Spleen (tissue), 11 donors: ENCODE measurements around the gene PRR33. TPM values are rescaled to one million over a fixed set of nuclear protein-coding genes. Genes with fewer than 3 reads are reported as not detected.

Source experiments
- DNase-seq: peaks from one replicate; pipeline ENCODE4 v3.0.0-alpha.2; 2020
- H3K27ac ChIP-seq, 8 donors: fragments of 200-600 bp; sonication (generic) in 7 of 8; 1 replicate in 4 of 8; 2 replicates in 4 of 8; pipeline versions ENCODE4 v1.5.0 to v1.8.0; 2016 to 2021; ENCODE audit warnings: inconsistent platforms in 4 of 8, mild to moderate bottlenecking in 4 of 8, moderate library complexity in 1 of 8
- H3K27me3 ChIP-seq, 7 donors: fragments of 200-600 bp; sonication (generic) in 6 of 7; replicated peaks in 1 of 7; 1 replicate in 4 of 7; 2 replicates in 3 of 7; pipeline versions ENCODE4 v1.5.0 to v1.8.0; 2016 to 2021; ENCODE audit warnings: inconsistent platforms in 3 of 7, mild to moderate bottlenecking in 1 of 7
- H3K36me3 ChIP-seq, 6 donors: fragments of 200-600 bp; sonication (generic) in 5 of 6; 1 replicate in 4 of 6; 2 replicates in 2 of 6; pipeline versions ENCODE4 v1.5.0 to v1.8.0; 2016 to 2021; ENCODE audit warnings: inconsistent platforms in 2 of 6
- H3K4me1 ChIP-seq, 6 donors: fragments of 200-600 bp; sonication (generic) in 5 of 6; 1 replicate in 3 of 6; 2 replicates in 3 of 6; pipeline versions ENCODE4 v1.5.0 to v1.8.0; 2016 to 2021; ENCODE audit warnings: inconsistent platforms in 3 of 6
- H3K4me3 ChIP-seq, 8 donors: fragments of 200-600 bp; sonication (generic) in 7 of 8; 1 replicate in 4 of 8; 2 replicates in 4 of 8; pipeline versions ENCODE4 v1.5.0 to v1.8.0; 2016 to 2021; ENCODE audit warnings: inconsistent platforms in 4 of 8, mild to moderate bottlenecking in 4 of 8, moderate library complexity in 2 of 8
- H3K9me3 ChIP-seq, 8 donors: fragments of 200-600 bp; sonication (generic) in 7 of 8; 1 replicate in 4 of 8; 2 replicates in 4 of 8; pipeline versions ENCODE4 v1.5.0 to v1.8.0; 2016 to 2021; ENCODE audit warnings: inconsistent platforms in 4 of 8
- CTCF ChIP-seq, 11 experiments: fragments of 200-600 bp in 7 of 11; fragments of 450-650 bp in 4 of 11; sonication (generic) in 4 of 11; IDR thresholded peaks in 8 of 11; conservative IDR thresholded peaks in 3 of 11; 1 replicate in 7 of 11; 2 replicates in 4 of 11; pipeline versions ENCODE4 v1.4.0 to v1.8.0; 2016 to 2021; ENCODE audit warnings: antibody characterized with exemption in 11 of 11, inconsistent platforms in 4 of 11, mild to moderate bottlenecking in 1 of 11
- POLR2A ChIP-seq, 3 donors: fragments of 450-650 bp; IDR thresholded peaks; one replicate each; pipeline ENCODE4 v1.5.1; 2017; ENCODE audit warnings: antibody characterized with exemption in 3 of 3, mild to moderate bottlenecking in 1 of 3
- POLR2AphosphoS5 ChIP-seq, 3 donors: sonication (generic); formaldehyde crosslinking; IDR thresholded peaks; one replicate each; pipeline ENCODE4 v1.5.1; 2017; ENCODE audit warnings: antibody characterized with exemption in 3 of 3
- WGBS, 5 donors: extraction: QIAGEN DNeasy Blood & Tissue Kit in 3 of 5; methylation state at CpG; one replicate each; pipeline versions ENCODE4 v1.1.5 to v1.1.7; 2013 to 2018; 5-methylcytosine and 5-hydroxymethylcytosine counted together
- intact Hi-C: fragments of 100-400 bp; cut with DNase I; formaldehyde crosslinking; loops from one replicate; pipeline ENCODE4 v1.15.0; 2023; ENCODE audit warnings: low total_unique reads
- polyA plus RNA-seq, 3 donors: library from polyadenylated mRNA; stranded (reverse); fragments of 200-250 nt; gene quantifications; one replicate each; pipeline ENCODE4 v1.2.1, GENCODE V29; 2013
- total RNA-seq, 7 donors: library from RNA; depleted of rRNA in 3 of 7; stranded (reverse); fragments of >200 nt in 3 of 7; fragmentation: NEBNext Ultra II Directional in 4 of 7; extraction: Animal tissue kit (Norgen Biotek cat#: 25700) in 4 of 7; gene quantifications; one replicate each; pipeline versions ENCODE4 v1.1.0 to v1.2.1, GENCODE V29; 2016 to 2021
- donor health status: healthy with polysubstance abuse.
- donor health status: DM: no; HTN: no; CAD: no; lungs with moderate emphysema.
- donor health status: DM: no; HTN: no; CAD: no.
- donor health status: Bipolar disorder and iron deficiency.
- donor health status: healthy.
- donor health status: DM: no; HTN: no; CAD: no.
- donor health status: DM: yes; HTN: yes; CAD: no.

The PRR33 gene
- total and polyA plus RNA-seq, 10 donors, result 0.03 to 0.64 (median 0.20) TPM; not detected in 7

DNA sequence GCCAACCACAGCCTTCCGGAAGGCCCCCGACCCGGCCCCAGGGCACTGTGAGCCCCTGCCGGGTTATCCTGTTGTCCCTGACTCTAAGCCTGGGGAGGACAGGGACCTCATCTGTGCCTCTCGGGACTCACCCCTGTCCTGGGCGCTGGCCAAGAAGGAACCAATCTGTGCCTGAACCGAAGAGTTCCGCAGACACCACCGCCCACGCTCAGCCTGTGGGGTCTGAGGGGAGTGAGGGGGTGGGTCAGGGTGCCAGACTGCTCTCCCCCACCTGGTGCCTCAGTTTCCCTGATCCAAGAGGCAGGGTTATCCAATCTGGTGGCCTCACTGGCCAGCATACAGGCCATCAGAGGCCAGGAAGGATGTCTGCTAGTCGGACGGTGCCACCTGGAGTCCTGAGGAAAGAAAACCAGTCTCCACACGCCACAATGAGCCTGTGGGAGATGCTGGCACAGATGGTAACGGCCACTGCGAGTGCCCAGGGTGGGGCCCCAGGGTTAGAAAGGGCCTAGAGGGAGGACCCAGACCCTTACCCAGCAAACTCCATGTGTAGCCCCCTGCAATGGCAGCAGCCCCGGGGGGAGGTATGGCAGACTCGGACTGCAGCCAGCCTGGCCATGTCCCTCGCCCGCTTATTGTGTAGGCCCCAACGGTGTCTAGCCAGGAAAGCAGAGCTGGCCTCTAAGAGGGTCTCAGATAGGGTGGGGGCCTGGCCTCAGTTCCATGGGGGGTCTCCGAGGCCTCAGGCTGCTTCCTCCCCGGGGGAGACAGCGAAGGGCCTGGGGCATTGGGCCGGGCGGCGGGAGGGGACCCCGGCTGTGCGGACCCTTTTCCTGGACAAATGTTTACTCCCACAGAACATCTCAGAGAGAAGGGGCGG is 27.0 kb upstream of the PRR33 start:
- Histone ChIP-seq H3K36me3 (no peaks in the 10 kb centered on the region), H3K4me1 (peaks cover 0 to 20% (median 2%) of the 10 kb centered on the region in 6 donors), H3K27me3 (peaks cover 0 to 23% (median 0%) of the 10 kb centered on the region in 7 donors), H3K9me3 (no peaks in the 10 kb centered on the region), H3K27ac (no peak overlapping the region), H3K4me3 (no peak overlapping the region)
- WGBS, 5 donors, result 78 to 87% (median 83%) methylated on average over 17 to 29 of the region's 29 CpGs
- peak; percentile 75 for DNase-seq
- intact Hi-C loops, result loop anchor here (5.0 kb wide), 1 partner anchor 36 kb away; no protein-coding TSS in a partner anchor
- TF ChIP-seq POLR2A (IDR thresholded peaks at IDR 0.05) (no peak), POLR2AphosphoS5 (IDR thresholded peaks at IDR 0.05) (peak; percentile 4 to 18 (median 5))

DNA sequence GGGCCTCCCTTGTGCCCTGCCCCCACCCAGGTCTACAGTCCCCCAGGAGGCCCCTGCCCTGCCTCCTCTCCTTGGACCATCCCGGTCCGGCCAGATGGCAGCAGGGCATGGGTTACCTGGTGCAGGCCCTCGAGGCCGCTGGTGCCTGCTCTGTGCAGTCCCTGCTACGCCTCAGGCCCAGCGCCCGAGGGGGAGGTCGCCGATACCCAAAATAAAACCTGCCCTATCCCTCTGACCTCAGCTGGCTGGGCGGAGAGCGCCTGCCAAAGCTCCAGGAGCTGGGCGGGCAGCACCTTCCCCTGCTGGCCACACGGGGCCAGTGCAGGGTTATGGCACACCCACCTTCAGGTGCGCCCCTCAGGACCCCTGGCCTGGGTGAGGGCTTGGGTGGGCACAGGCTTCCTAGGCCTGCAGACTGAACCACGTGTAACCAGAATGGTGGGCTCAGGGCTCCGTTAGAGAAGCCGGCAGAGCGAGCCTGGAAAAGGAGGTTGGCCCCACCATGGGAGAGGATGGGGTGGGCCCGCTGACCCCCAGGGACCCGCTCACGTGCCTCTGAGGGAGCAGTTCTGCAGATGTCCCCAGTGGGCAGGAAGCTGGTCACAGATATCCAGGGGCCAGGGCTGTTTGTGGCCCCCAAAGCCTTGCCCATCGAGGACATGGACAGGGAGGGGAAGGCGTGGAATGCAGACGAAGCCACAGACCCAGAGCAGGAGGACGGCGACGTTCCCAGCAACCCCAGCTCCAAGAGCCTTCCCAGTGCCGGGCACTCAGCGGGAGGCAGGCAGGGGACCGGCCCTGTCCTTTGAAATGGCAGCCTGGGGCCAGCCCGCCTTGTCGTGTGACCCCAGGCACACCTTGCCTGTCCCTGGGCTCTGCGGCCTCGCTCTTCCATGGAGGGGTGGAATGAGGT is 26.1 kb upstream of the PRR33 start:
- Histone ChIP-seq H3K4me3 (no peak overlapping the region), H3K4me1 (peaks cover 0 to 21% (median 2%) of the 10 kb centered on the region in 6 donors), H3K27me3 (peaks cover 0 to 19% (median 0%) of the 10 kb centered on the region in 7 donors), H3K27ac (peak overlapping the region in 2 of 8 donors; percentile 30 to 46), H3K36me3 (no peaks in the 10 kb centered on the region), H3K9me3 (no peaks in the 10 kb centered on the region)
- TF ChIP-seq POLR2AphosphoS5 (IDR thresholded peaks at IDR 0.05) (peak; percentile 6 to 67 (median 18)), POLR2A (IDR thresholded peaks at IDR 0.05) (no peak), CTCF (IDR thresholded peaks at IDR 0.05 in 8 of 11, conservative IDR thresholded peaks at IDR 0.05 in 3 of 11) (peak; percentile 11 to 69 (median 45))
- WGBS, 5 donors, result 67 to 80% (median 71%) methylated on average over 17 to 34 of the region's 34 CpGs
- peak; percentile 85 for DNase-seq
- intact Hi-C loops, result loop anchor here (5.0 kb wide), 1 partner anchor 35 kb away; no protein-coding TSS in a partner anchor

GRCh38 chr11:1916986-1917522 is 25.4 kb upstream of the PRR33 start:
- peak; percentile 77 for DNase-seq
- H3K27ac ChIP-seq, result peak overlapping the region in 3 of 8 donors; percentile 10 to 46 (median 30)

More at GRCh38 chr11:1916986-1917522, 25.4 kb upstream of the PRR33 start:
- TF ChIP-seq POLR2A (IDR thresholded peaks at IDR 0.05) (no peak), POLR2AphosphoS5 (IDR thresholded peaks at IDR 0.05) (peak; percentile 46 to 72 (median 63)), CTCF (IDR thresholded peaks at IDR 0.05 in 8 of 11, conservative IDR thresholded peaks at IDR 0.05 in 3 of 11) (no peak)
- peaks cover 0 to 12% (median 0%) of the 10 kb centered on the region in 7 donors for H3K27me3 ChIP-seq
- intact Hi-C loops, result loop anchor here (1.0 to 5.0 kb wide), 2 partner anchors 24 to 35 kb away; no protein-coding TSS in a partner anchor
- H3K36me3 ChIP-seq, result no peaks in the 10 kb centered on the region
- peaks cover 0 to 26% (median 2%) of the 10 kb centered on the region in 6 donors for H3K4me1 ChIP-seq
- no peak overlapping the region for H3K4me3 ChIP-seq
- H3K9me3 ChIP-seq, result no peaks in the 10 kb centered on the region
- 44 to 88% (median 71%) methylated on average over 4 to 8 of the region's 8 CpGs for WGBS, 5 donors
